ENCODE data around the gene TEX55. TPM values are rescaled to one million over a fixed set of nuclear protein-coding genes. Genes with fewer than 3 reads are reported as not detected.

Gene TEX55
- total and polyA plus RNA-seq, 2 donors (not counting 1 experiment from before 2014, with no cell fraction given), result not detected

DNA sequence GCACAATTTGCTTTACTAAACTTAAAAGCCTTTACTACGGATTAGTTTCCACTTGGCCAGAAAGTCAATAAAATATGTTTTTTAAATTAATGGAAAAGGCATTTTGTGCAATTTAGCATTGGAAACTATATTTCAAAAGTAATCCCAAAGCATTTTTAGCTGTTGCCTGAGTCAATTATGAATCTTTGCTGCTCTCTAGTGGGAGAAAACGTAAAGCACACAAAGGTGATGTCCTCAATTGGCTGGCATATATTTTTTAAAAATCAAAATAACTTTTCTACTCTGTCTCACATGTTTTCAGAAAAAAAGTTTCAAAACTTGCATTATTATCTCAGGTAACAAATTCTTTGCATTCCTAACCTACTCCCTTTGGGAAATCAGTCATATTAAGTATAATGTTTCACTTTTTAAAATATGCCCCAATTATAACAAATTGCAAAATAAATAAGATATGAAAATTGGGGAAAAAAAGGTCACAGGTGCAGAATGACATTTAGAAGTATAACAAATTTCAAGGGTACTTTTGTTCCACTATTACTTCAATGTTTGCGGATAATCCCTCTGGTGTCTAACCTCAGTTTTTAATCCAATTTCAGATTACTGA, 47.2 kb upstream of the TEX55 start:
- no peak overlapping the region for H3K4me2 ChIP-seq (replicated peaks; ENCODE audit: low read depth, low read length, poor library complexity, severe bottlenecking)
- intact Hi-C loops (cut with micrococcal nuclease), result no loop called here
- H3K9me3 ChIP-seq (ENCODE audit: control extremely low read depth in 1 of 3, control insufficient read depth in 2 of 3, insufficient read depth in 1 of 3, low read length in 2 of 3), result no peaks in the 10 kb centered on the region
- Mint-ChIP-seq H3K27ac (no peak overlapping the region), H3K4me3 (no peak overlapping the region), H3K9me3 (ENCODE audit: insufficient read depth) (no peaks in the 10 kb centered on the region), H3K4me1 (no peaks in the 10 kb centered on the region), H3K27me3 (peaks cover 6% of the 10 kb centered on the region)
- peak; percentile 22 for DNase-seq
- H3K79me2 ChIP-seq (ENCODE audit: control insufficient read depth, insufficient read depth, low read length), result no peaks in the 10 kb centered on the region
- ATAC-seq (ENCODE audit: low read depth), result no peak
- H3K4me1 ChIP-seq (ENCODE audit: control insufficient read depth in 2 of 2, insufficient read depth in 2 of 2, low read length in 2 of 2), result no peaks in the 10 kb centered on the region
- no peak overlapping the region for H3K9ac ChIP-seq (ENCODE audit: low read length)
- H3K27me3 ChIP-seq (replicated peaks in 1 of 4; ENCODE audit: control extremely low read depth in 1 of 4, control insufficient read depth in 3 of 4, insufficient read depth in 4 of 4, low read length in 3 of 4), result no peaks in the 10 kb centered on the region
- H3K36me3 ChIP-seq (replicated peaks in 1 of 2; ENCODE audit: control extremely low read depth in 1 of 2, control insufficient read depth in 1 of 2, extremely low read depth in 1 of 2, insufficient read depth in 2 of 2, low read length in 1 of 2), result no peaks in the 10 kb centered on the region
- H4K20me1 ChIP-seq (ENCODE audit: control insufficient read depth, insufficient read depth, low read length, poor library complexity, severe bottlenecking), result no peaks in the 10 kb centered on the region
- H3K27ac ChIP-seq (ENCODE audit: low read length in 2 of 2), result no peak overlapping the region
- WGBS (ENCODE audit: insufficient coverage), result no CpG with 5 or more reads among the region's 3 CpGs
- ChIA-PET POLR2A (no interaction called here), CTCF (interaction anchor here (0.7 to 3.9 kb wide), 5 partner anchors 142 to 583 kb away, joined by 3 to 52 read pairs (median 6); partner anchors contain the start of gene B4GALT4)
- no peak overlapping the region for H3K4me3 ChIP-seq (ENCODE audit: control extremely low read depth in 1 of 5, extremely low read depth in 1 of 5, insufficient read depth in 1 of 5, low read depth in 2 of 5, low read length in 4 of 5)
- H2AFZ ChIP-seq (ENCODE audit: insufficient read depth, low read depth, low read length, poor library complexity, severe bottlenecking), result no peak overlapping the region
- TF ChIP-seq, protein P1, sequence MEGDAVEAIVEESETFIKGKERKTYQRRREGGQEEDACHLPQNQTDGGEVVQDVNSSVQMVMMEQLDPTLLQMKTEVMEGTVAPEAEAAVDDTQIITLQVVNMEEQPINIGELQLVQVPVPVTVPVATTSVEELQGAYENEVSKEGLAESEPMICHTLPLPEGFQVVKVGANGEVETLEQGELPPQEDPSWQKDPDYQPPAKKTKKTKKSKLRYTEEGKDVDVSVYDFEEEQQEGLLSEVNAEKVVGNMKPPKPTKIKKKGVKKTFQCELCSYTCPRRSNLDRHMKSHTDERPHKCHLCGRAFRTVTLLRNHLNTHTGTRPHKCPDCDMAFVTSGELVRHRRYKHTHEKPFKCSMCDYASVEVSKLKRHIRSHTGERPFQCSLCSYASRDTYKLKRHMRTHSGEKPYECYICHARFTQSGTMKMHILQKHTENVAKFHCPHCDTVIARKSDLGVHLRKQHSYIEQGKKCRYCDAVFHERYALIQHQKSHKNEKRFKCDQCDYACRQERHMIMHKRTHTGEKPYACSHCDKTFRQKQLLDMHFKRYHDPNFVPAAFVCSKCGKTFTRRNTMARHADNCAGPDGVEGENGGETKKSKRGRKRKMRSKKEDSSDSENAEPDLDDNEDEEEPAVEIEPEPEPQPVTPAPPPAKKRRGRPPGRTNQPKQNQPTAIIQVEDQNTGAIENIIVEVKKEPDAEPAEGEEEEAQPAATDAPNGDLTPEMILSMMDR (IDR thresholded peaks at IDR 0.05), result peak; percentile 64
- no peak for TF ChIP-seq EZH2 (IDR thresholded peaks at IDR 0.05; ENCODE audit: borderline replicate concordance, insufficient read depth, low read depth, low read length, poor library complexity, severe bottlenecking)

DNA sequence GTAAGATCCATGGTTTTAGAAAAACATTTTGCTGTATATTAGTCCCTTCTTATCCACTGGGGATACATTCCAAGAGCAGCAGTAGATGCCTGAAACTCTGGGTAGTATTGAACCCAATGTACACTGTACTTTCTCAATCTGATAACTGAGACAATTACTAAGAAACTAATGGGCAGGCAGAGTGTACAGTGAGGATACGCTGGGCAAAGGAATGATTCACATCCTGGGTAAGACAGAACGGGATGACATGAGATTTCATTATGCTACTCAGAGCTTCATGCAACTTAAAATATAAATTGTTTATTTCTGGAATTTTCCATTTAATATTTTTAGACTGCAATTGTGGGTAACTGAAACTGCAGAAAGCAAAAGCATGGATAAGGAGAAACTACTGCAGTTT, 46.2 kb upstream of the TEX55 start:
- Histone ChIP-seq H3K36me3 (replicated peaks in 1 of 2; ENCODE audit: control extremely low read depth in 1 of 2, control insufficient read depth in 1 of 2, extremely low read depth in 1 of 2, insufficient read depth in 2 of 2, low read length in 1 of 2) (no peaks in the 10 kb centered on the region), H3K4me3 (ENCODE audit: control extremely low read depth in 1 of 5, extremely low read depth in 1 of 5, insufficient read depth in 1 of 5, low read depth in 2 of 5, low read length in 4 of 5) (no peak overlapping the region), H3K27ac (ENCODE audit: low read length in 2 of 2) (no peak overlapping the region), H3K9me3 (ENCODE audit: control extremely low read depth in 1 of 3, control insufficient read depth in 2 of 3, insufficient read depth in 1 of 3, low read length in 2 of 3) (no peaks in the 10 kb centered on the region), H4K20me1 (ENCODE audit: control insufficient read depth, insufficient read depth, low read length, poor library complexity, severe bottlenecking) (no peaks in the 10 kb centered on the region), H3K4me2 (replicated peaks; ENCODE audit: low read depth, low read length, poor library complexity, severe bottlenecking) (no peak overlapping the region), H3K9ac (ENCODE audit: low read length) (no peak overlapping the region), H2AFZ (ENCODE audit: insufficient read depth, low read depth, low read length, poor library complexity, severe bottlenecking) (no peak overlapping the region), H3K79me2 (ENCODE audit: control insufficient read depth, insufficient read depth, low read length) (no peaks in the 10 kb centered on the region), H3K27me3 (replicated peaks in 1 of 4; ENCODE audit: control extremely low read depth in 1 of 4, control insufficient read depth in 3 of 4, insufficient read depth in 4 of 4, low read length in 3 of 4) (no peaks in the 10 kb centered on the region), H3K4me1 (ENCODE audit: control insufficient read depth in 2 of 2, insufficient read depth in 2 of 2, low read length in 2 of 2) (no peaks in the 10 kb centered on the region)
- DNase-seq, result no peak
- WGBS (ENCODE audit: insufficient coverage), result no CpG with 5 or more reads among the region's 2 CpGs
- no peak for TF ChIP-seq EZH2 (IDR thresholded peaks at IDR 0.05; ENCODE audit: borderline replicate concordance, insufficient read depth, low read depth, low read length, poor library complexity, severe bottlenecking)
- ChIA-PET CTCF (interaction anchor here (1.5 to 3.9 kb wide), 3 partner anchors 141 to 581 kb away, joined by 6 to 52 read pairs (median 6); partner anchors contain the start of gene B4GALT4), POLR2A (no interaction called here)
- H3K27ac Mint-ChIP-seq, result no peak overlapping the region
- ATAC-seq (ENCODE audit: low read depth), result no peak
- H3K27me3 Mint-ChIP-seq, result peaks cover 6% of the 10 kb centered on the region
- H3K4me3 Mint-ChIP-seq, result no peak overlapping the region
- intact Hi-C loops (cut with micrococcal nuclease), result no loop called here
- H3K4me1 Mint-ChIP-seq, result no peaks in the 10 kb centered on the region
- H3K9me3 Mint-ChIP-seq (ENCODE audit: insufficient read depth), result no peaks in the 10 kb centered on the region

Measured in B cell (primary cell).